GM10266 (cell line): ENCODE results near the gene SYCP3.

Source experiments
- DNase-seq: peaks from one replicate; pipeline ENCODE4 v3.0.0; 2012; ENCODE audit errors: extremely low spot score
- CTCF ChIP-seq: IDR thresholded peaks from 2 replicates; pipeline ENCODE4 v1.5.1; 2012; ENCODE audit warnings: mild to moderate bottlenecking, low read depth; ENCODE audit not compliant: control insufficient read depth, insufficient read depth; ENCODE audit errors: missing control alignments

The SYCP3 gene

GRCh38 chr12:101761350-101761749, 22.1 kb upstream of the SYCP3 start:
- no peak for DNase-seq
- no peak for TF ChIP-seq CTCF

- DNase-seq, result no peak
- peak; percentile 61 for TF ChIP-seq CTCF
These were observed 20.3 kb upstream of the SYCP3 start for GRCh38 chr12:101759396-101760047.

GRCh38 chr12:101750152-101750551, 10.9 kb upstream of the SYCP3 start:
- no peak for DNase-seq
- no peak for TF ChIP-seq CTCF

- no peak for TF ChIP-seq CTCF
- no peak for DNase-seq
These were observed 10.4 kb upstream of the SYCP3 start for GRCh38 chr12:101749657-101750056.

- no peak for TF ChIP-seq CTCF
- DNase-seq, result no peak
These were observed 9.6 kb upstream of the SYCP3 start for GRCh38 chr12:101748907-101749306.

- no peak for DNase-seq
- no peak for TF ChIP-seq CTCF
These were observed 8.4 kb upstream of the SYCP3 start for GRCh38 chr12:101747697-101748096.

- no peak for TF ChIP-seq CTCF
These were observed 7.4 kb upstream of the SYCP3 start for GRCh38 chr12:101746661-101747060.

More at GRCh38 chr12:101746661-101747060, 7.4 kb upstream of the SYCP3 start:
- no peak for DNase-seq
